ENCODE results near the gene WTAP. TPM values are rescaled to one million over a fixed set of nuclear protein-coding genes. Genes with fewer than 3 reads are reported as not detected.

Gene WTAP
- total and polyA plus RNA-seq, 2 of the 8 experiments (the other 6 are each of a cell fraction or from before 2014, with no cell fraction given): 32.6 to 120 TPM

- Histone ChIP-seq H3K9me3 (ENCODE audit: insufficient read depth in 2 of 2, low read depth in 1 of 2, low read length in 1 of 2) (no peaks in the 10 kb centered on the region), H3K27me3 (replicated peaks in 1 of 4; ENCODE audit: control insufficient read depth in 3 of 4, extremely low read depth in 1 of 4, insufficient read depth in 3 of 4, low read length in 3 of 4) (no peaks in the 10 kb centered on the region), H3K4me2 (ENCODE audit: insufficient read depth in 1 of 2, low read depth in 2 of 2, low read length in 2 of 2) (no peak overlapping the region), H3K23ac (ENCODE audit: insufficient read length) (no peak overlapping the region), H3K79me2 (ENCODE audit: control insufficient read depth in 1 of 2, insufficient read depth in 2 of 2, low read length in 2 of 2) (no peaks in the 10 kb centered on the region), H2AK5ac (ENCODE audit: low read depth, low read length) (no peak overlapping the region), H3K4me3 (ENCODE audit: extremely low read depth in 1 of 4, insufficient read depth in 2 of 4, low read depth in 3 of 4, low read length in 4 of 4) (no peak overlapping the region), H4K91ac (replicated peaks; ENCODE audit: insufficient read length, low read length) (no peak overlapping the region), H3K27ac (ENCODE audit: low read depth, low read length) (no peak overlapping the region), H3K79me1 (ENCODE audit: low read depth, low read length) (no peaks in the 10 kb centered on the region), H2BK15ac (ENCODE audit: low read length) (no peak overlapping the region), H3K18ac (ENCODE audit: extremely low read depth, low read length) (no peak overlapping the region), H4K20me1 (replicated peaks in 1 of 2; ENCODE audit: control insufficient read depth in 1 of 2, insufficient read depth in 2 of 2, low read length in 2 of 2) (peaks cover 0 to 2% of the 10 kb centered on the region in 2 experiments), H3K14ac (ENCODE audit: insufficient read length) (no peak overlapping the region), H3K9ac (replicated peaks in 1 of 4; ENCODE audit: extremely low read depth in 1 of 4, low read depth in 3 of 4, low read length in 3 of 4) (no peak overlapping the region), H3K36me3 (ENCODE audit: control insufficient read depth in 2 of 4, insufficient read depth in 4 of 4, low read length in 3 of 4) (peaks cover 0 to 19% (median 9%) of the 10 kb centered on the region in 4 experiments; a peak in 5 of 8 replicates), H2BK20ac (ENCODE audit: low read length) (no peak overlapping the region), H2AFZ (ENCODE audit: low read length) (no peak overlapping the region), H2BK5ac (ENCODE audit: low read depth, low read length) (no peak overlapping the region), H2BK120ac (replicated peaks; ENCODE audit: low read depth, low read length) (no peak overlapping the region), H4K8ac (ENCODE audit: extremely low read depth, insufficient read depth, low read length) (no peak overlapping the region), H2BK12ac (ENCODE audit: low read depth, low read length) (no peak overlapping the region), H3K23me2 (ENCODE audit: low read depth, low read length) (no peaks in the 10 kb centered on the region), H3K56ac (replicated peaks; ENCODE audit: insufficient read length, low read depth, low read length) (no peak overlapping the region), H3K4me1 (replicated peaks in 1 of 4; ENCODE audit: control insufficient read depth in 3 of 4, insufficient read depth in 4 of 4, low read length in 3 of 4) (no peaks in the 10 kb centered on the region), H4K5ac (ENCODE audit: insufficient read length, low read depth, low read length) (no peak overlapping the region), H3K4ac (replicated peaks; ENCODE audit: insufficient read length, low read depth, low read length) (no peak overlapping the region)
- ChIA-PET CTCF (ENCODE audit: partially characterized antibody) (interaction anchor here (0.7 kb wide), 1 partner anchor 139 kb away, joined by 3 read pairs; no protein-coding TSS in a partner anchor), POLR2A (ENCODE audit: partially characterized antibody) (interaction anchor here (0.8 to 5.9 kb wide), 3 partner anchors 12 to 65 kb away, joined by 3 to 41 read pairs (median 4); partner anchors contain the start of genes MRPL18 and TCP1)
- FAIRE-seq (no peak), DNase-seq (ENCODE audit: low read depth in 1 of 2, low spot score in 2 of 2) (no peak)
- WGBS, 2 experiments (ENCODE audit: extremely low coverage in 1 of 2, insufficient coverage in 1 of 2, insufficient read length in 1 of 2, insufficient replicate concordance in 2 of 2, low coverage in 1 of 2, low lambda C conversion rate in 2 of 2, missing lambda C conversion rate in 1 of 2): 94% methylated on average over 8 of the region's 8 CpGs; no CpG with 5 or more reads in 1 of the 2 experiments
- no peak for TF ChIP-seq EGR1 (IDR thresholded peaks at IDR 0.05; ENCODE audit: borderline replicate concordance, low read depth, low read length)
- no peak for TF ChIP-seq EP300 (IDR thresholded peaks at IDR 0.05; ENCODE audit: borderline replicate concordance in 1 of 2, low read depth in 2 of 2, low read length in 2 of 2)
- no peak for TF ChIP-seq ATF2 (IDR thresholded peaks at IDR 0.05; ENCODE audit: low read length)
- TF ChIP-seq CEBPB (IDR thresholded peaks at IDR 0.05; ENCODE audit: low read depth, low read length): no peak; the same call in 1 of the 2 replicates
- TF ChIP-seq SP1 (IDR thresholded peaks at IDR 0.05; ENCODE audit: low read depth, low read length): no peak
- no peak for TF ChIP-seq SUZ12 (IDR thresholded peaks at IDR 0.05; ENCODE audit: low read length)
- TF ChIP-seq SP4 (IDR thresholded peaks at IDR 0.05; ENCODE audit: low read length): no peak
- no peak for TF ChIP-seq SP2 (IDR thresholded peaks at IDR 0.05; ENCODE audit: low read length)
- TF ChIP-seq RXRA (IDR thresholded peaks at IDR 0.05; ENCODE audit: insufficient read depth, low read depth, low read length): no peak
- no peak for TF ChIP-seq CREB1 (IDR thresholded peaks at IDR 0.05)
- TF ChIP-seq ZNF274 (IDR thresholded peaks at IDR 0.05; ENCODE audit: borderline replicate concordance, extremely low read depth, low read length): no peak
- no peak for TF ChIP-seq BCL11A (IDR thresholded peaks at IDR 0.05; ENCODE audit: low read depth in 2 of 2, low read length in 2 of 2)
- TF ChIP-seq KDM1A (IDR thresholded peaks at IDR 0.05; ENCODE audit: borderline replicate concordance, low read length): no peak
- no peak for TF ChIP-seq CHD2 (IDR thresholded peaks at IDR 0.05; ENCODE audit: low read length)
These were observed 74.6 kb downstream of the WTAP start for GRCh38 chr6:159801935-159802334.
